ENCODE measurements around the gene ZNF117.
"Not testable (repeated sequence)": the region's sequence is repeated elsewhere in the genome, so short reads cannot be mapped to it uniquely, and the experiment has no call there.

Gene ZNF117

GRCh38 chr7:64990936-64991335, at the start of gene ZNF117:
Gene ZNF117 (minus strand): TSS chr7:64991036.
- Histone ChIP-seq H3K4me1 (peaks cover 4% of the 10 kb centered on the region; the same call in 1 of the 2 replicates), H3K36me3 (peaks cover 97% of the 10 kb centered on the region), H3K4me3 (no peak within 1 kb of the TSS), H3K9me3 (peaks cover 98% of the 10 kb centered on the region), H3K27me3 (no peaks in the 10 kb centered on the region), H3K9ac (no peak within 1 kb of the TSS), H3K27ac (no peak within 1 kb of the TSS), H3K4me2 (no peak within 1 kb of the TSS), H4K20me1 (no peaks in the 10 kb centered on the region)
- no peak for TF ChIP-seq Cebpa-rat (IDR thresholded peaks at IDR 0.05)

GRCh38 chr7:65038767-65039166, 47.9 kb upstream of the ZNF117 start:
- peak overlapping the region; percentile 79 for H3K4me2 ChIP-seq
- H3K4me3 ChIP-seq = peak overlapping the region; percentile 77
- not testable (repeated sequence) for H3K9me3 ChIP-seq, H3K27me3 ChIP-seq, H3K36me3 ChIP-seq
- H3K4me1 ChIP-seq = peaks cover 27% of the 10 kb centered on the region
- H3K27ac ChIP-seq = peak overlapping the region; percentile 85
- peaks cover 26% of the 10 kb centered on the region for H4K20me1 ChIP-seq
- H3K9ac ChIP-seq = peak overlapping the region; percentile 89

- no peak for TF ChIP-seq Cebpa-rat (IDR thresholded peaks at IDR 0.05)
- Histone ChIP-seq H3K36me3 (no peaks in the 10 kb centered on the region), H3K4me2 (no peak overlapping the region), H3K4me3 (peak overlapping the region; percentile 77), H3K4me1 (peaks cover 27% of the 10 kb centered on the region), H3K9ac (peak overlapping the region; percentile 89), H3K9me3 (peaks cover 8% of the 10 kb centered on the region), H4K20me1 (peaks cover 26% of the 10 kb centered on the region), H3K27ac (peak overlapping the region; percentile 85), H3K27me3 (no peaks in the 10 kb centered on the region)
Observed at GRCh38 chr7:65037740-65038688, 47.2 kb upstream of the ZNF117 start.

- 0 out of 2 replicates have a peak overlapping the region, but pooled peaks have one; percentile 8 for H3K27ac ChIP-seq
- not testable (repeated sequence) for H3K9ac ChIP-seq, H3K36me3 ChIP-seq, H3K27me3 ChIP-seq, H3K4me3 ChIP-seq
- H3K9me3 ChIP-seq = peaks cover 12% of the 10 kb centered on the region
- peaks cover 27% of the 10 kb centered on the region for H3K4me1 ChIP-seq
- H3K4me2 ChIP-seq = peak overlapping the region; percentile 33; the same call in 1 of the 2 replicates
- H4K20me1 ChIP-seq = peaks cover 20% of the 10 kb centered on the region
Observed at GRCh38 chr7:65036526-65036925, 45.7 kb upstream of the ZNF117 start.

- not testable (repeated sequence) for H3K27ac ChIP-seq, H3K36me3 ChIP-seq, H3K9ac ChIP-seq, H3K27me3 ChIP-seq, H3K4me3 ChIP-seq, H3K4me2 ChIP-seq
- peaks cover 26% of the 10 kb centered on the region for H3K4me1 ChIP-seq
- peaks cover 17% of the 10 kb centered on the region for H4K20me1 ChIP-seq
- peaks cover 12% of the 10 kb centered on the region for H3K9me3 ChIP-seq
Observed at GRCh38 chr7:65035469-65035868, 44.6 kb upstream of the ZNF117 start.

- H3K4me3 ChIP-seq, H4K20me1 ChIP-seq, H3K4me2 ChIP-seq, H3K27me3 ChIP-seq, H3K9ac ChIP-seq, H3K27ac ChIP-seq, H3K36me3 ChIP-seq: not testable (repeated sequence)
- Histone ChIP-seq H3K9me3 (peaks cover 12% of the 10 kb centered on the region), H3K4me1 (peaks cover 14% of the 10 kb centered on the region)
Observed at GRCh38 chr7:65034120-65034782, 43.4 kb upstream of the ZNF117 start.

GRCh38 chr7:65033391-65033790, 42.6 kb upstream of the ZNF117 start:
- H3K9ac ChIP-seq, H3K4me3 ChIP-seq, H3K27ac ChIP-seq, H3K27me3 ChIP-seq, H3K36me3 ChIP-seq, H3K4me2 ChIP-seq, H4K20me1 ChIP-seq: not testable (repeated sequence)
- Histone ChIP-seq H3K9me3 (peaks cover 12% of the 10 kb centered on the region), H3K4me1 (peaks cover 13% of the 10 kb centered on the region; the same call in 1 of the 2 replicates)

GRCh38 chr7:65025023-65025422, 34.2 kb upstream of the ZNF117 start:
- H3K4me3 ChIP-seq, H3K9ac ChIP-seq, H3K4me1 ChIP-seq, H3K4me2 ChIP-seq, H3K27ac ChIP-seq, H3K36me3 ChIP-seq, H3K27me3 ChIP-seq, H4K20me1 ChIP-seq: not testable (repeated sequence)
- peaks cover 18% of the 10 kb centered on the region for H3K9me3 ChIP-seq

GRCh38 chr7:65020978-65021377, 30.1 kb upstream of the ZNF117 start:
- not testable (repeated sequence) for H3K36me3 ChIP-seq, H3K4me1 ChIP-seq, H3K4me2 ChIP-seq

GRCh38 chr7:65009881-65010280, 19.0 kb upstream of the ZNF117 start:
- not testable (repeated sequence) for H3K27me3 ChIP-seq, H3K27ac ChIP-seq, H3K36me3 ChIP-seq, H3K9ac ChIP-seq, H3K4me1 ChIP-seq, H3K4me2 ChIP-seq, H3K9me3 ChIP-seq, H4K20me1 ChIP-seq, H3K4me3 ChIP-seq

More at GRCh38 chr7:65020978-65021377, 30.1 kb upstream of the ZNF117 start:
- not testable (repeated sequence) for H3K27ac ChIP-seq, H3K27me3 ChIP-seq, H4K20me1 ChIP-seq, H3K4me3 ChIP-seq, H3K9ac ChIP-seq
- peaks cover 18% of the 10 kb centered on the region for H3K9me3 ChIP-seq

- not testable (repeated sequence) for H3K27ac ChIP-seq, H3K4me2 ChIP-seq, H3K36me3 ChIP-seq, H3K9ac ChIP-seq, H3K4me3 ChIP-seq, H3K27me3 ChIP-seq, H4K20me1 ChIP-seq
- Histone ChIP-seq H3K4me1 (peaks cover 14% of the 10 kb centered on the region), H3K9me3 (peaks cover 10% of the 10 kb centered on the region; the same call in 1 of the 2 replicates)
Observed at GRCh38 chr7:65009394-65009793, 18.6 kb upstream of the ZNF117 start.

GRCh38 chr7:65007036-65007435, 16.2 kb upstream of the ZNF117 start:
- not testable (repeated sequence) for H3K27me3 ChIP-seq, H3K9ac ChIP-seq, H4K20me1 ChIP-seq
- Histone ChIP-seq H3K4me3 (peak overlapping the region; percentile 90; the same call in 1 of the 2 replicates), H3K27ac (peak overlapping the region; percentile 94; the same call in 1 of the 2 replicates), H3K9me3 (peaks cover 34% of the 10 kb centered on the region), H3K4me2 (peak overlapping the region; percentile 18), H3K36me3 (peaks cover 31% of the 10 kb centered on the region), H3K4me1 (peaks cover 14% of the 10 kb centered on the region)
